PC-3 (cell line): ENCODE results near the gene CCDC183. TPM values are rescaled to one million over a fixed set of nuclear protein-coding genes. Genes with fewer than 3 reads are reported as not detected.

Source experiments
- ATAC-seq: fragments of 200-7000 bp; cut with Tn5 transposase; 2 replicates; pipeline ENCODE4 v1.9.1; 2020; ENCODE audit warnings: mild to moderate bottlenecking, moderate library complexity
- BruUV-seq: library from RNA; stranded (reverse); fragments of 400-500 nt; replicated peaks from 2 replicates; lab custom pipeline; 2021; lab: Mats Ljungman, UMichigan
- CTCF ChIA-PET: fragments of 300-600 bp; sonication (Branson Sonifier 250); formaldehyde crosslinking; loops from one replicate; lab custom pipeline; 2022; ENCODE audit warnings: antibody characterized with exemption; lab: Charles Lee
- POLR2A ChIA-PET: fragments of 300-600 bp; sonication (Branson Sonifier 250); formaldehyde crosslinking; loops from one replicate; lab custom pipeline; 2022; ENCODE audit warnings: antibody characterized with exemption; ENCODE audit not compliant: unreplicated experiment; lab: Charles Lee
- DNase-seq: peaks from one replicate; pipeline ENCODE4 v3.0.0-alpha.2; 2015
- H2AFZ ChIP-seq: fragments of 300-600 bp; sonication (generic); 2 replicates; pipeline ENCODE4 v1.6.0; 2016; ENCODE audit warnings: antibody characterized with exemption, low read length
- H3F3A ChIP-seq: fragments of 300-600 bp; sonication (generic); one replicate; pipeline ENCODE4 v1.6.0; 2017; ENCODE audit warnings: antibody characterized with exemption, low read length, control low read depth, mild to moderate bottlenecking; ENCODE audit not compliant: unreplicated experiment
- H3K27ac ChIP-seq: fragments of 300-600 bp; sonication (generic); 2 replicates; pipeline ENCODE4 v1.5.1; 2016; ENCODE audit warnings: mild to moderate bottlenecking, low read length
- H3K27me3 ChIP-seq: fragments of 300-600 bp; sonication (generic); 2 replicates; pipeline ENCODE4 v1.6.1; 2016; ENCODE audit warnings: low read length, mixed read lengths
- H3K36me3 ChIP-seq: fragments of 300-600 bp; sonication (generic); 2 replicates; pipeline ENCODE4 v1.6.1; 2016; ENCODE audit warnings: low read depth, mixed run types, low read length, mixed read lengths
- H3K4me1 ChIP-seq: fragments of 300-600 bp; sonication (generic); 2 replicates; pipeline ENCODE4 v1.5.1; 2016; ENCODE audit warnings: low read length; ENCODE audit not compliant: insufficient read depth
- H3K4me2 ChIP-seq: fragments of 300-600 bp; sonication (generic); 2 replicates; pipeline ENCODE4 v1.6.0; 2016; ENCODE audit warnings: low read length
- H3K4me3 ChIP-seq: fragments of 300-600 bp; sonication (generic); 2 replicates; pipeline ENCODE4 v1.5.1; 2016; ENCODE audit warnings: mild to moderate bottlenecking, low read length, mixed read lengths
- H3K79me2 ChIP-seq: fragments of 300-600 bp; sonication (generic); 2 replicates; pipeline ENCODE4 v1.6.1; 2017; ENCODE audit warnings: low read length, mixed read lengths
- H3K9ac ChIP-seq: fragments of 300-600 bp; sonication (generic); 2 replicates; pipeline ENCODE4 v1.6.0; 2016; ENCODE audit warnings: mild to moderate bottlenecking, low read length
- H3K9me2 ChIP-seq: fragments of 300-600 bp; sonication (generic); replicated peaks from 2 replicates; pipeline ENCODE4 v1.6.1; 2016; ENCODE audit warnings: mixed run types, low read length, mixed read lengths
- H3K9me3 ChIP-seq: fragments of 300-600 bp; sonication (generic); 2 replicates; pipeline ENCODE4 v1.6.1; 2016; ENCODE audit warnings: low read length, mixed read lengths
- H4K20me1 ChIP-seq: fragments of 300-600 bp; sonication (generic); 2 replicates; pipeline ENCODE4 v1.6.1; 2016; ENCODE audit warnings: low read length, mixed read lengths
- CTCF ChIP-seq: fragments of 300-600 bp; sonication (generic); conservative IDR thresholded peaks from 2 replicates; pipeline ENCODE4 v1.5.1; 2017; ENCODE audit warnings: antibody characterized with exemption, low read depth, mild to moderate bottlenecking, low read length
- EZH2 ChIP-seq: fragments of 300-600 bp; sonication (generic); IDR thresholded peaks from one replicate; pipeline ENCODE4 v1.6.1; 2017; ENCODE audit warnings: antibody characterized with exemption, mild to moderate bottlenecking, low read length; ENCODE audit not compliant: unreplicated experiment
- EZH2phosphoT487 ChIP-seq: fragments of 300-600 bp; sonication (generic); IDR thresholded peaks from 2 replicates; pipeline ENCODE4 v1.6.1; 2018; ENCODE audit warnings: mild to moderate bottlenecking, antibody characterized with exemption, low read length, borderline replicate concordance
- intact Hi-C: fragments of 100-400 bp; cut with micrococcal nuclease; formaldehyde crosslinking; loops from 2 replicates; pipeline ENCODE4 v1.9.0; 2023
- total RNA-seq: library from RNA; depleted of rRNA; stranded (reverse); fragments of >200 nt; gene quantifications from 2 replicates; pipeline ENCODE4 v1.2.3, GENCODE V29; 2014

The CCDC183 gene
- total RNA-seq, 1 experiment from 2014 or later, result 0.87 TPM

GRCh38 chr9:136826703-136827582, 30.8 kb downstream of the CCDC183 start:
- H3K4me3 ChIP-seq, result no peak overlapping the region
- H3K36me3 ChIP-seq, result peaks cover 8% of the 10 kb centered on the region; the same call in 1 of the 2 replicates
- DNase-seq, result no peak
- H3K4me2 ChIP-seq, result no peak overlapping the region
- TF ChIP-seq EZH2, result no peak
- no peak for TF ChIP-seq EZH2phosphoT487
- TF ChIP-seq CTCF, result no peak
- no peaks in the 10 kb centered on the region for H3K27me3 ChIP-seq
- H3F3A ChIP-seq, result no peaks in the 10 kb centered on the region
- ChIA-PET POLR2A (no interaction called here), CTCF (no interaction called here)
- no peaks in the 10 kb centered on the region for H3K79me2 ChIP-seq
- ATAC-seq, result no peak
- H3K27ac ChIP-seq, result no peak overlapping the region
- no peak overlapping the region for H3K9ac ChIP-seq
- no peaks in the 10 kb centered on the region for H3K9me3 ChIP-seq
- no peaks in the 10 kb centered on the region for H4K20me1 ChIP-seq
- no peaks in the 10 kb centered on the region for H3K9me2 ChIP-seq
- intact Hi-C loops, result no loop called here
- H3K4me1 ChIP-seq, result no peaks in the 10 kb centered on the region
- no peak overlapping the region for H2AFZ ChIP-seq
- BruUV-seq, result no TSS peak

GRCh38 chr9:136827794-136828473, 31.8 kb downstream of the CCDC183 start:
- DNase-seq (no peak), ATAC-seq (no peak)
- Histone ChIP-seq H3K79me2 (no peaks in the 10 kb centered on the region), H3K27ac (no peak overlapping the region), H3K36me3 (peaks cover 8% of the 10 kb centered on the region; the same call in 1 of the 2 replicates), H3K9me2 (no peaks in the 10 kb centered on the region), H3K4me1 (no peaks in the 10 kb centered on the region), H3K4me2 (no peak overlapping the region), H3K27me3 (no peaks in the 10 kb centered on the region), H3F3A (no peaks in the 10 kb centered on the region), H2AFZ (no peak overlapping the region), H3K9ac (no peak overlapping the region), H3K4me3 (no peak overlapping the region), H4K20me1 (no peaks in the 10 kb centered on the region), H3K9me3 (no peaks in the 10 kb centered on the region)
- CTCF ChIA-PET, result no interaction called here
- TF ChIP-seq EZH2 (no peak), EZH2phosphoT487 (no peak), CTCF (no peak)
- BruUV-seq, result no TSS peak
- intact Hi-C loops, result no loop called here
- POLR2A ChIA-PET, result no interaction called here
